ENCODE results near the gene PLEK.
"Not testable (repeated sequence)": the region's sequence is repeated elsewhere in the genome, so short reads cannot be mapped to it uniquely, and the experiment has no call there.

PLEK gene

GRCh38 chr2:68352651-68353391 is 12.3 kb upstream of the PLEK start:
- DNase-seq (ENCODE audit: low read depth, low spot score): no peak

DNA sequence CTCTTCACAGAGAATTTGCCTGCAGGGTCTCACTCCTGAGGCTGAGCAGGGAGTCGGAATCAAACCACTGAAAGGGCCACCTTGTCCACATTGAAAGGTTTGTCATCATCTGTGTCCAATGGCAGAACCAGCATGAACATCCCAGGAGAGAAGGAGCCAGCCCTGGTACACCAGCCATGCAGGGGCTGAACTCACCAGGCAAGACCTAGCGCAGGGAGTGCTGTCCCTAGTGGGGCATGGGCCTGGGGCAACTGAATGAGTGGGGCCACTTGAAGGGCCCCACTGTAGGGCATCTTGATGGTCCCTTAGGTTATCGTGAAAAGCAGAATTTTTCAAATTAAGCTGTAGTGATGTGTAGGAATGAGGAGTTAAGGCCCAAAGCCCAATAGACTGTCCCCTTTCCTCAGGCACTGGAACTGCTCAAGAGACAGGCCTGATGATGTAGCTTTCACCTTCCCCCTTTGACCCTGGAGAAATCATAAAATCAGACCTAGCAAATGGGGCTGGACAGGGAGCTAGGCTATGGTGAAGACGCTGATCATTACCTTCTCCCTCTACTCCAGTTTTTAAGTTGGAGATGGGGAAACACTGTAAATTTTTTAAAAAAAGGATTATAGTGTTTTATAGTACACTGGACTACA is 8.4 kb upstream of the PLEK start:
- DNase-seq (ENCODE audit: low read depth, low spot score): no peak

- DNase-seq (ENCODE audit: low read depth, low spot score): peak; percentile 31
Measured at GRCh38 chr2:68357605-68358337, 7.3 kb upstream of the PLEK start.

DNA sequence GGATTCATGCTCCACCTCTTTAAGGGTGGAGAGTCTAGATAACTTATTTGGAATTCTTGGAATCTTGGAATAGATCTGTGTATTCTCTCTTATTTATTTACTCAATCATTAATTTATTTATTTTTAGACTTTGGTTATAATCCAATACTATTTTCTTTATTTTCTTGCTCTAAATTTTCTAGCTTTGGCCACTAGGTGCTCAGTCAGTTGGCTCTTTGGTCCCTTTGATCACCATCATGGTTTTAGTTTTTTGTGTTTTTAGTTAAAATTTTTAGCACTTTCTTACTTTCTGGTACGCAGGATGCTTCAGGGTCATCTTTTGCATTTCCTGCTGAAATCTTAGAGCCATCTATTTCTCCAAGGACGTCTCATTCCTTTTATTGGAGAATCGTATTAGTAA is 5.2 kb upstream of the PLEK start:
- no peak for DNase-seq (ENCODE audit: low read depth, low spot score)

- peak; percentile 38 for DNase-seq (ENCODE audit: low read depth, low spot score)
Measured at GRCh38 chr2:68362069-68362468, 3.0 kb upstream of the PLEK start.

DNA sequence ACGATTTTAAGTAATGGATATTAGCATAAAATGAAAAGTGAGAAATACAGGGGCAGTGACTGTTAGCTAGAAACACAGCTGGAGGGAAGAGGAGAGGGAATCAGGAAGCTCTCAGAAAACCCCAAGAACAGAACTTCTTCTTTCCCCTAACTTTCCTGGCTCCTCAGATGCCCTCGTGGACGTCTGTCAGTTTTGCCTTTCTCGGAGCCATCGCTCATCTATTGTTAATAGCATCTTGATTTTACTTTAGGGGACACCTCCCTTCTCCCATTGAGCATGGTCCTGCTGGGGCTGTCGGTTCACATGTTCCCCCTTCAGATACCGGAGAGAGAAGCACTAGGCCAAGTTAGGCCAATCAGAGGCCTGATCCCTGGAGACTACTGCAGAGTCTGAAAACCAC is 2.3 kb upstream of the PLEK start:
- DNase-seq (ENCODE audit: low read depth, low spot score): no peak

GRCh38 chr2:68363721-68364120 is 1.4 kb upstream of the PLEK start:
- no peak for DNase-seq (ENCODE audit: low read depth, low spot score)

GRCh38 chr2:68366083-68366560 is 1.0 kb downstream of the PLEK start:
- no peak for DNase-seq (ENCODE audit: low read depth, low spot score)

DNA sequence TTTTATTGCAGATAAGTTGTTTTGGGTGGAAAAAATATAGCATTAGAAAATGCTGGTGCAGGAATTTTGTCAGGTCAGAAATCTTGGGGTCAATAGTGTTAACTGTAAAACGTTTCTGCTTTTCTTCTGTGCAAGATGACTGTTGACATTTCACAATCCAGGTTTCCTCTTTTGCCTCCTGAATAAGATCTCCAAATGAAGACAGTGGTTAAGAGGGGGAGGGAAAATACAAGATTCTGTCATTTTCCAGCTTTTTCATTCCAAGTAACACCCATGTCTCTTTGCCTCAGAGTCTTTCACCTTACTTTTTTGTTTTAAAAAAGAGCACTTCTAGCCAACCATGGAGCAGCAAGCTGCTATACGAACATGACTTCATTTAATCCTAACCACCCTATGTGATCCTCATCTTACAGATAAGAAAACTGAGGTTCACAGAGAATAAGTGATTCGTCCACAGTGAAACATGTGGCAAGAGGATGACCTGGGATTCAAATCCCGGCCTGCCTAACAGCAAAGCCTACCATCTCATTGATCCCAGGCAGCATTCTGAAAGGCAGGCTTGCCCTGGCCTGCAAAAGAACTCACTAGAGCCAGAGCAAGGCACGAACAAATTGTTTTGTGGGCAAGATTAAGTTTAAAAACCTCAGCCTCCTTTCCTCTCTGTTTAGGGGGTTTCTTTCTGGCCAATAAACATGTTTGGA is 3.0 kb downstream of the PLEK start:
- no peak for DNase-seq (ENCODE audit: low read depth, low spot score)

DNA sequence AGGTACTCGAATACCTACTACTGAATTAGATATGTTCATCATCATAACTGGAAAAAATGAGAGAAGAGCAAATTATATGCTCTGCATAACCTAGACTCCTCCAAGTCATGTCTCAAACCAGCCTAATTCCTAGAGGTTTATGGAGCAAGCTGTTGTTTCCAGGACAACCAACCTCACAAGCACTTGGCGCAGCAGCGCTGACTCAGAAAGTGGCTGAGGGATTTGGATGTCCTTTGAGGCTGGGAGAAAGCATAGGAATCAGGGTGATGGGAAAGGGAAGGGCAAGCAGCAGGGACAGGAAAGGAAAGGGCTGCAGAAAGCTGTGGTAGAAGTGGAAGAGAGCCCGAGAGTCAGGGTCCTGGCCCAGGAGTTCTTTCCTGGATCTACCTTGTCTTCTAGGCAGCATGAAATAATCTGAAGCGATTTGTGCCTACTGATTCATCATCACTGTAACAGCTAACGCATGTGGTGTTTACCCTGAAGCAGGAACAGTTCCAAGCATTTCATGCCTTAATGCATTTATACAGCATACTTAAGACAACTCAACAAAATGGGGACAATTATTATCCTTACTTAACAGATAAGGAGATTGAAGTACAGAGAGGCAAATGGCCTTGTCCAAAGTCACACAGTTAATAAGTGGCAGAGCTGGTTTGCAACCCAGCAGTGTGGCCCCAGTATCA is 3.7 kb downstream of the PLEK start:
- peak; percentile 88 for DNase-seq (ENCODE audit: low read depth, low spot score)

GRCh38 chr2:68369337-68369734 is 4.3 kb downstream of the PLEK start:
- no peak for DNase-seq (ENCODE audit: low read depth, low spot score)

DNA sequence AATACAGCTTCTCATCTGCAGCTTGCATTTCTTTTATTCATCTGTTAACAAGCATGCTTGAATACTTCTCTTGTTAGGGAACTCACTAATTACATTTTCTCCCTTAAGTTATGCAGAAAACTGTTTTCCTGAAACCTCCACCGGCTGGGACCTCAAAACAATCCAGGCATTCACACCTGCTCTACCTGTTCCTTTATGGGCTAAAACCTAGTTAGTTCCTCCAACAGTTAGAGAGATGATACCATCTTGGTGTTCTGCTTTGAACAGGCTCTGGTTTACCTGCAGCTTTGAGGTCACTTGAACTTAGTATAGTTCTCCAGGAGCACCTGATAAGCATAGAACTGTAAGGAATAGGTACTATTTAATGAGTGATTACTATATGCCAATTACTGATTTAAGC is 6.1 kb downstream of the PLEK start:
- DNase-seq (ENCODE audit: low read depth, low spot score): no peak

- DNase-seq (ENCODE audit: low read depth, low spot score): peak; percentile 4
Measured at GRCh38 chr2:68371581-68371980, 6.5 kb downstream of the PLEK start.

DNA sequence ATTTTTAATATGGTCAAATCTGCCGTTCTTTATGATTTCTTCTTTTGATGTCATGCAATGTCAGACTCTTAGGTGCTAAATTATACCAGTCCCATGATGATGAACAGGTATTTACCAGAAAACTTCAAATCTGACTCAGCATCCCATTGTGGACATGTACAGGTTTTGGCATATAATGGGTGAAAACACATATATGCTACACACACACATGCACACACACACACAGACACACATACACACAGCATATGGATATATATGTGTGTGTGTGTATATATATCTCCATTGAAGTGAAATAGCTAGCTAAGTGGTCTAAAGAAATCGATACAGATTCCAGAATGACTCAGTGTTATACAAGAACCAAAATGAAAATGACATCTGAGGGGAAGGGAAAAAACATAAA is 7.4 kb downstream of the PLEK start:
- no peak for DNase-seq (ENCODE audit: low read depth, low spot score)

GRCh38 chr2:68374184-68374583 is 9.1 kb downstream of the PLEK start:
- no peak for DNase-seq (ENCODE audit: low read depth, low spot score)

DNA sequence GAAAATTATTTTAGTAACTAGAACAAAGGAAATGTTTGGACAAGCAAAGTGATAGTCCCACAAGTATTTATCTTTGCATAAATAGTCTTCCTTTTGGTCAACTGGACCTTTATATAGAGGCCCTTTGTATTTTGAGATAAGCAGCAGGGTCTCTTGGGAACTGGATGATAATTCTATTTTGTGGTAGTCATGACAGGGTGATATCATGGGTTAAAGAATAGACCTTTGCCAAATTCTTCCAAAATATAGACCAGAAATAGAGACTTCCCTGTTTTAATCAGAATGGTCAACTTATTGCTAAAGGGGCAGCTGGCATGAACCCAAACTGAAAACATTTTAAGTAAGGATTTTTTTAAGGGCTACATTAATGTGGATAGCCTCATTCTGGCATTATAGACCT is 10.5 kb downstream of the PLEK start:
- DNase-seq (ENCODE audit: low read depth, low spot score): no peak

GRCh38 chr2:68377137-68377780 is 12.2 kb downstream of the PLEK start:
- DNase-seq (ENCODE audit: low read depth, low spot score): no peak

- not testable (repeated sequence) for DNase-seq (ENCODE audit: low read depth, low spot score)
Measured at GRCh38 chr2:68378779-68379178, 13.7 kb downstream of the PLEK start.

- DNase-seq (ENCODE audit: low read depth, low spot score): no peak
Measured at GRCh38 chr2:68379184-68379708, 14.2 kb downstream of the PLEK start.

DNA sequence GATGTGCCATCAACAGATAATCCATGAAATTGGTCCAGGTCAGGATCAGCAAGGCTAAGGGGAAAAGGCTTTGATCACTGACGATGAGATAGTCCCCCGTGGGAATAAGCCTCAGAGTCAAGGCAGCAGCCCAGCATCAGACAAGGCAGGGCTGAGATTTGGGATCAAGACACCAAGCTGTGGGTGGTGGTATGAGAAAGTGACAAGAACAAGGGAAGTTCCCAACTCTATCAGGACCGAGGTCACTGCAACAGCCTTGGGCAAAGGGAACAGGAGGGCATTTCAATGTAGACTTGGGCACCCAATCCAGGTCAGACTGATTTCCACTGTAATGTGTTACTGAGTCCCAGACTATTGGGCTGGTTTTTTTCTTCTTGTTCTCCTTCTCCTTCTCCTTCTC is 18.7 kb downstream of the PLEK start:
- DNase-seq (ENCODE audit: low read depth, low spot score): no peak

Data from astrocyte of the hippocampus (primary cell).